ENCODE measurements around the gene NFATC3. TPM values are rescaled to one million over a fixed set of nuclear protein-coding genes. Genes with fewer than 3 reads are reported as not detected.

NFATC3 gene
- total and polyA plus RNA-seq, 2 experiments from 2014 or later: 13.1 to 35.9 TPM

GRCh38 chr16:68236137-68236825 lies 151.1 kb downstream of the NFATC3 start:
- TF ChIP-seq EZH2phosphoT487 (IDR thresholded peaks at IDR 0.05; ENCODE audit: low read depth, severe bottlenecking, unreplicated experiment) (no peak), EZH2 (IDR thresholded peaks at IDR 0.05; ENCODE audit: borderline replicate concordance) (no peak), CTCF (IDR thresholded peaks at IDR 0.05; ENCODE audit: poor library complexity) (no peak)
- H4K20me1 ChIP-seq (ENCODE audit: insufficient read depth, poor library complexity, severe bottlenecking): peaks cover 9% of the 10 kb centered on the region
- peak; percentile 95 for DNase-seq (ENCODE audit: low spot score)
- peaks cover 28% of the 10 kb centered on the region for H3K79me2 ChIP-seq
- peak overlapping the region; percentile 43 for H2AFZ ChIP-seq
- H3K9me2 ChIP-seq (replicated peaks; ENCODE audit: insufficient read depth): no peaks in the 10 kb centered on the region
- H3K27me3 ChIP-seq: no peaks in the 10 kb centered on the region
- WGBS (ENCODE audit: low lambda C conversion rate, missing lambda C conversion rate): 5% methylated on average over 35 of the region's 45 CpGs
- peak overlapping the region; percentile 85 for H3K4me2 ChIP-seq
- H3K4me1 ChIP-seq (ENCODE audit: insufficient read depth): peaks cover 21% of the 10 kb centered on the region
- H3K36me3 ChIP-seq (replicated peaks; ENCODE audit: insufficient read depth, low read depth): no peaks in the 10 kb centered on the region
- no peaks in the 10 kb centered on the region for H3K9me3 ChIP-seq (ENCODE audit: low read depth)
- peak overlapping the region; percentile 100 for H3K27ac ChIP-seq
- H3K4me3 ChIP-seq: peak overlapping the region; percentile 80

GRCh38 chr16:68236826-68237242 lies 151.7 kb downstream of the NFATC3 start:
- no peak for DNase-seq (ENCODE audit: low spot score)

GRCh38 chr16:68237243-68238028 lies 152.3 kb downstream of the NFATC3 start:
- TF ChIP-seq EZH2 (IDR thresholded peaks at IDR 0.05; ENCODE audit: borderline replicate concordance): no peak
- no peak for TF ChIP-seq CTCF (IDR thresholded peaks at IDR 0.05; ENCODE audit: poor library complexity)
- TF ChIP-seq EZH2phosphoT487 (IDR thresholded peaks at IDR 0.05; ENCODE audit: low read depth, severe bottlenecking, unreplicated experiment): no peak
- H3K4me3 ChIP-seq: peak overlapping the region; percentile 23
- DNase-seq (ENCODE audit: low spot score): peak; percentile 99
- peaks cover 21% of the 10 kb centered on the region for H3K79me2 ChIP-seq
- 1% methylated on average over 52 of the region's 72 CpGs for WGBS (ENCODE audit: low lambda C conversion rate, missing lambda C conversion rate)
- H3K4me1 ChIP-seq (ENCODE audit: insufficient read depth): peaks cover 21% of the 10 kb centered on the region
- peak overlapping the region; percentile 100 for H3K27ac ChIP-seq
- no peaks in the 10 kb centered on the region for H3K36me3 ChIP-seq (replicated peaks; ENCODE audit: insufficient read depth, low read depth)
- no peaks in the 10 kb centered on the region for H3K9me3 ChIP-seq (ENCODE audit: low read depth)
- H2AFZ ChIP-seq: peak overlapping the region; percentile 48
- peaks cover 9% of the 10 kb centered on the region for H4K20me1 ChIP-seq (ENCODE audit: insufficient read depth, poor library complexity, severe bottlenecking)
- H3K27me3 ChIP-seq: no peaks in the 10 kb centered on the region
- no peaks in the 10 kb centered on the region for H3K9me2 ChIP-seq (replicated peaks; ENCODE audit: insufficient read depth)
- H3K4me2 ChIP-seq: peak overlapping the region; percentile 85

More at GRCh38 chr16:68236826-68237242, 151.7 kb downstream of the NFATC3 start:
- peak overlapping the region; percentile 85 for H3K4me2 ChIP-seq
- no peaks in the 10 kb centered on the region for H3K36me3 ChIP-seq (replicated peaks; ENCODE audit: insufficient read depth, low read depth)
- TF ChIP-seq EZH2phosphoT487 (IDR thresholded peaks at IDR 0.05; ENCODE audit: low read depth, severe bottlenecking, unreplicated experiment) (no peak), CTCF (IDR thresholded peaks at IDR 0.05; ENCODE audit: poor library complexity) (no peak), EZH2 (IDR thresholded peaks at IDR 0.05; ENCODE audit: borderline replicate concordance) (no peak)
- no peaks in the 10 kb centered on the region for H3K27me3 ChIP-seq
- H3K4me1 ChIP-seq (ENCODE audit: insufficient read depth): peaks cover 21% of the 10 kb centered on the region
- WGBS (ENCODE audit: low lambda C conversion rate, missing lambda C conversion rate): 9% methylated on average over 21 of the region's 21 CpGs
- H3K27ac ChIP-seq: peak overlapping the region; percentile 100
- no peaks in the 10 kb centered on the region for H3K9me3 ChIP-seq (ENCODE audit: low read depth)
- H2AFZ ChIP-seq: peak overlapping the region; percentile 42
- H3K9me2 ChIP-seq (replicated peaks; ENCODE audit: insufficient read depth): no peaks in the 10 kb centered on the region
- H3K4me3 ChIP-seq: peak overlapping the region; percentile 23
- peaks cover 27% of the 10 kb centered on the region for H3K79me2 ChIP-seq
- peaks cover 9% of the 10 kb centered on the region for H4K20me1 ChIP-seq (ENCODE audit: insufficient read depth, poor library complexity, severe bottlenecking)
